Activated CD8-positive, alpha-beta memory T cell treated with anti-CD3 and anti-CD28 coated beads for 24 hours (primary cell): ENCODE measurements around the gene SLC45A2.
"Not testable (repeated sequence)": the region's sequence is repeated elsewhere in the genome, so short reads cannot be mapped to it uniquely, and the experiment has no call there.

Experiments used
- DNase-seq: peaks from one replicate; pipeline ENCODE4 v3.0.0-alpha.2; 2020

Gene SLC45A2

GRCh38 chr5:33984671-33985124, at the start of gene SLC45A2:
TSS of gene SLC45A2 (minus strand) at chr5:33984693. CDS start at chr5:33984583, 110 bp downstream.
- DNase-seq: no peak

GRCh38 chr5:34031966-34032365, 47.5 kb upstream of the SLC45A2 start:
- no peak for DNase-seq

GRCh38 chr5:34031117-34031516, 46.6 kb upstream of the SLC45A2 start:
- no peak for DNase-seq

- DNase-seq: not testable (repeated sequence)
Measured at GRCh38 chr5:34030585-34030984, 46.1 kb upstream of the SLC45A2 start.

GRCh38 chr5:34030048-34030447, 45.6 kb upstream of the SLC45A2 start:
- DNase-seq: no peak

GRCh38 chr5:34028349-34028748, 43.9 kb upstream of the SLC45A2 start:
- no peak for DNase-seq

- DNase-seq: no peak
Measured at GRCh38 chr5:34026089-34026761, 41.7 kb upstream of the SLC45A2 start.

- DNase-seq: no peak
Measured at GRCh38 chr5:34022121-34022705, 37.7 kb upstream of the SLC45A2 start.

GRCh38 chr5:34021334-34021733, 36.8 kb upstream of the SLC45A2 start:
- DNase-seq: no peak

GRCh38 chr5:34020726-34021125, 36.2 kb upstream of the SLC45A2 start:
- no peak for DNase-seq

- DNase-seq: no peak
Measured at GRCh38 chr5:34017254-34017653, 32.8 kb upstream of the SLC45A2 start.

- DNase-seq: no peak
Measured at GRCh38 chr5:34016750-34017149, 32.3 kb upstream of the SLC45A2 start.

GRCh38 chr5:34016222-34016621, 31.7 kb upstream of the SLC45A2 start:
- no peak for DNase-seq

- DNase-seq: no peak
Measured at GRCh38 chr5:34015120-34015822, 30.8 kb upstream of the SLC45A2 start.

GRCh38 chr5:34014626-34015025, 30.1 kb upstream of the SLC45A2 start:
- DNase-seq: no peak

GRCh38 chr5:34013547-34013946, 29.1 kb upstream of the SLC45A2 start:
- no peak for DNase-seq

- no peak for DNase-seq
Measured at GRCh38 chr5:34012791-34013190, 28.3 kb upstream of the SLC45A2 start.

GRCh38 chr5:34011536-34011935, 27.0 kb upstream of the SLC45A2 start:
- no peak for DNase-seq

- not testable (repeated sequence) for DNase-seq
Measured at GRCh38 chr5:34010146-34010545, 25.7 kb upstream of the SLC45A2 start.

GRCh38 chr5:34009610-34010009, 25.1 kb upstream of the SLC45A2 start:
- no peak for DNase-seq

- no peak for DNase-seq
Measured at GRCh38 chr5:34008802-34009201, 24.3 kb upstream of the SLC45A2 start.

GRCh38 chr5:34007621-34008600, 23.4 kb upstream of the SLC45A2 start, which contains the start of gene AMACR:
TSS of gene AMACR (minus strand) at chr5:34008050. CDS start at chr5:34008019, 31 bp downstream.
- peak; percentile 95 for DNase-seq

- no peak for DNase-seq
Measured at GRCh38 chr5:34007201-34007620, 22.7 kb upstream of the SLC45A2 start.
